Right renal pelvis (tissue), 4 donors: ENCODE measurements around the gene RFX3. TPM values are rescaled to one million over a fixed set of nuclear protein-coding genes. Genes with fewer than 3 reads are reported as not detected.

Experiments used
- DNase-seq, 4 donors: peaks; one replicate each; pipeline ENCODE4 v3.0.0-alpha.2; 2013; ENCODE audit warnings: low read depth in 4 of 4, low spot score in 3 of 4, missing footprints in 1 of 4
- polyA plus RNA-seq, 4 donors: library from polyadenylated mRNA; unstranded; fragments of 120-200 nt; gene quantifications; one replicate each; pipeline ENCODE4 v1.2.1, GENCODE V29; 2013; ENCODE audit not compliant: insufficient read length in 4 of 4

RFX3 gene
- polyA plus RNA-seq, 4 donors: 14.5 to 19.9 (median 17.5) TPM

DNA sequence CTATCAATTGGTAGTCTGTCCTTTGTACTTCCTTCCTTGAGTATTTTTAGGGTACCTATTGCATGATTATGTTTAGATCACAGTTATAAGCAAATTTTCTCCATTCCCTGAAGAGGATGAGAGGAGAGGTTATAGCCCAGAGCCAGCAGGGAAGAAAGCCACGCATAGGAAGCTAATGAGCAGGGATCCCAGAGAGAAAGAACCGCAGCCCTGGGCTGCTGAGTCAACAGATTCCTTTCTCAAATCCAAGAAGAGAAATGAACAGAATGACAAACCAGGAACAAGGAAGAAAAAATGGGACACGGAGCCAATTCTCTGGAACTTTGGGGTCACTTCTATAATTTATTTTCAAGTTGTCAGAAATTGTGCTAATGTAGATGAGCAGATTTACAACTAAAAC lies 284.5 kb downstream of the RFX3 start:
- no peak for DNase-seq

DNA sequence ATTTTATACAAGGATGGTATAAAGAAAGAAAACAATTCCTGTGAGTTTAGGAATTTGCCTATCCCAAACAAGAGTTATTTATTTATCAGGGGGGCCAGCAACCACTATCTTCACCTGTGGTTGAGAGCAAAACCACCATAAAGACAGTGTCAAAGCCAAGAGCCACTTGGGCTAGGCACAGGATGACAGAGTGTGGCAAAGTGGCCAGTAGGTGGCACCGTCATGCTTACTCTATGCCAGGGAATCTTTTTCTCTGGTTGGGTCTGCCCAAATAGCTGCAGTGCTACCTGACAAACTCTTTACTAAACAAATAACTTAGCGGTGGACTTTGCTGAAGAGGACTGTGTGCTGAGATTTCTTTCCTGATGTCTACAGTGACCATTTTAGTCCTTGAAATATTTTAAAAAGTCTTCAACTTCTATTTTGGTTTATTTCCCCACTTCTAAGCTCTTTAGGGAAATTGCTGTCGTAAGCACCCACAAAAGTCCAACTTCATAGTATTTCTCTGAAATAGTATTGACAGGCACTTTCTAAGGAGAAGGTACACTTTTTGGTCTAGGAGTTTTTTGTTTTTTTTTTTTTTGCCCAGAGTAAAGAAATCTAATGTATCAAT lies 285.0 kb downstream of the RFX3 start:
- peak in 3 of 4 donors; percentile 37 to 47 (median 43) for DNase-seq

DNA sequence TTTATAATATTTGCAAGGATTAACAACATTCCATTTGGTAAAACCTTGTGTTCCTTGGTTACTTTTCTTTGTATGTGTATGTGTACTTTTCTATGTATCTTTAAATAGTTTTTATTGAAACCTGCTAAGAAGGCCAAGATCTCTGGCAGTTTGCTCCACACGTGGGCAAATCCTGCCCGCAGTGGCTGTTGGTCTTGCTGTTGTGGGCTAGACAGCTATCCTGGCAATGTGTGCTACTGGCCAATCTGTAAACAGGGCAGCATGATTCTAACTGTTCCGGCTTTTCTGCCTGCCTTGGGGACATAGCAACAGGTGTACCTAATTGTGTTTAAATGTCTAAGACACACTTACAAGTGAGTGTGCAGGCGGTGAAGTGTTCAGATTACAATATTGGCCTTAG lies 286.6 kb downstream of the RFX3 start:
- no peak for DNase-seq

DNA sequence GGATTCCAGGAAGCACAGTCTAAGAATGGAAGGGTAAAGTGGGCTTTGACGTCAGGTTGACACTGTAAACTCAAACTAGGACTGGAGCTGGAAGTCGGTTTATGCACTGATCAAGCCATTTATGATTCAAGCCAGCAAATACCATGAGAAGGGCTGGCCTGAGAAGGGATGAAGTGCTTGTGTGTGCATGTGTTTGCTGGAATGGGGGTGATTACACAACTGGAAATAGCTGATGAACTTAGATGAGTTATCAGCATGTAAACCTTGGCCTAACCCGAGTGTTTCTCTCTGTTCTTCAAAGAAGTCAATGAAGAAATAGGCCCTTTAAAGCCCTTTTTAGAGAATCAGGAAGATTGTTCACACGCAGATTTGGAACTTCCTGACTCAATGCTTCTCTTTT lies 287.6 kb downstream of the RFX3 start:
- no peak for DNase-seq

DNA sequence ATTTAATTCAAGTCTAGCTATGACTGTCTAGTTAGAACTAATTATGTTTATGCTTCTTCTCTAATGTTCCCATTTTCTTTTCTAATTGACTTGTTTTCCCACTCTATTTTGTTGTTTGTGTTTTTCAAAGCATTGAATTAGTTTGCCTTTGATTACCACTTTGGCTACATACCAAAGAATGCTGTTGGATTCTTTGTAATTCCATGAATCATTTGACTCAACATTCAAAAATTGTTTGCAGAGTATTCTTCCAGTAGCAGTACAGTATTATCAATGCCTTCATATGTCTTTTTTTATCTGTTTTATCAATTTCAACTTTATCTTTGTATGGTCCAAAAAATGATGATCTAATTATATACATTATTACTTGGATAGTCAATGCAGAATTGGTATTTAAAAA lies 288.7 kb downstream of the RFX3 start:
- DNase-seq: no peak

DNA sequence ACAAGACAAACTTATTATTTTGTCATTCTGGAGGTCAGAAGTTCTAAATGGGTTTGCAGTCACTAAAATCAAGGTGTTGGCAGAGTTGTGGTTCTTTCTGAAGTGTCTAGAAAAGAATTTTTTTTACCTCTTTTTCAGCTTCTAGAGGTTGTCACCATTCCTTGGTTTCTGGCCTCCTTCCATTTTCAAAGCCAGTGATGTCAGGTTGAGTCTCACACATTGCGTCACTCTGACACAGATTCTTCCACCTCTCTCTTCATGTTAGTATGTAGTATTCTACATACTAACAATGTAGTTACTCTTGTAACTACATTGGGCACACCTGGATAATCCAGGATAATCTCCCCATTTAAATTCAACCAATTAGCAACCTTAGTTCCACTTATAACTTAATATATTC lies 290.3 kb downstream of the RFX3 start:
- no peak for DNase-seq

DNA sequence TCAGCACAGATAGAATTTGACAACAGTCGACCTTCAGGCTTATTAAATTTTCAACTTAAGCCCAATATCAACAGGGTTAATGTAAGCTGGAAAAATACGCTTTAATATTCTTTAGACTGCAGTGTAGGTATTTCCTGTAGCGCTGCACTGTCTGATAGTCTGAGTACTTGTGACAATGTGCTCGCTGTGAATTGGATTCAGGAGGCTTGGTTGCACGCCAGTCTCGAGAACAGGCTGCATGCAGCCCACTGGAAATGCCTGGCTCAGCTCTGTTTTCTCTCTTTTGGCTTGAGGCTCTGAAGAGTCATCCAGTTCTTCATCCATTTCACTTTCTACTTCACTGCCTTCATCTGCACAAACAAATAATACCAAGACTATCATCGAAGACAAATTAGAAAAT lies 300.9 kb downstream of the RFX3 start:
- no peak for DNase-seq

DNA sequence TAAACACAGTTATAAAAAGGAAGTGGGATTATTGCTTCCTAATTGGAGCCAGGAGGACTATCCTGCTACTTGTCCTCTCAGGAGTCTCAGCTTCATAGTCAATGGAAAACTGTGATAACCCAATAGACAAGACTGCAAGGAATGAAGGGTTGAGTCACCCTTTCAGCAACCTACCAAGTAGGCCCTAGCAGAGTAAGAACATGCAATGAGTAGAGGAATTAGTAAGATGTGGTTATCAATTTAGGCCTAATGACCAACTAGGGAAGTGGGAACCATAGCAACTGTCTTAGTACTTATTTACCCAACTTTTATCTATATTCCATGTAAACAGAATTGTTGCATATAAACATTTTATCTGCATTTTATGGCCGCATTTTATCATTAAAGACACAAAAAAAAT lies 310.1 kb downstream of the RFX3 start:
- no peak for DNase-seq

DNA sequence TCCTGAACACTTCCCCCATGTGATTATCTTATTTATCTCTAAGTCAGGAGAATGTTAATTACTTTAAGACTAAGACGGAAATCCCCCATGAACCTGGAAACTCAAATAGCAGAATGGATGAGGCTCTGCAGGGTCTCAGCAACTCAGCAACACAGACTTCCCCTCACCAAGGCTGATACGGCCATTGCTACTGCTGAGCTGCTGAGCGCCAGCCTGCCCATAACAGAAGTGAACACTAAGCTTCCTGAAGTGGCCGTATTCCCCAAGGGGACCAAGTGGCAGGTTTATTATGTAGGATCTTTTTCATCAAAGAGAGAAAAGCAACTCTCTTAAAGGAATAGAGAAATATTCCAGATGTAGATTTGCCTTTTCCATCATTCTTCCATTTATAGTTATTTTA lies 311.1 kb downstream of the RFX3 start:
- DNase-seq: no peak

DNA sequence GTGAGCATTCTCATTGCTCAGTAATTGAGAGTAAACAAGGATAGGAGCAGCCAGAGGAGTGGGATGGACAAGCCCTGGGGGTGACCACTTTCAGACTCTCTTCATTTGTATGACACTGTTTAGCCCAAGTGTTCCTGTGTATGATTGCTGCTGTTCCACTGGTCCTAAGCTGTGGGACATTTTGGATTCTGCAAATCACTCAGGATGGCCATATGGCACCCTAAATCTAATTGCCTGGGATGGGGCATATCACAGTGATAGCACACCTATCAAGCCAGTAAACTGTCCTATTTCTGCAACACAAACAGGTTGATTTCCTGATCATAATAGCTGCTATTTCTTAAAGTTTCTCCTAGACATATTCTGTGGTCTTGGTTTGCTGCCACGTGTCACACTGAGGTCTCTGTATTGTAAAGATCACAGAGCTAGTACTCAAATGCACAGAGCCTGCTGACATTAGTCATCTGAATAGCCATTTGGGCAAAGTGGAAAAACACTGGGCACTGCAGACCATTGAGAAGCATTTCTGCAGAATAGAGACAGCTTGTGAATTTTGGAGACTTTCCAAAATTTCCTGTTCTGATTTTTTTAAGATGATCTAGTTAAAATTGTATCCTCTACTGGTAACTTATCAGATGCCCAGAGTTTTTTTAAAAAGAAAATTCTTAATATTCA lies 320.2 kb downstream of the RFX3 start:
- DNase-seq: no peak

DNA sequence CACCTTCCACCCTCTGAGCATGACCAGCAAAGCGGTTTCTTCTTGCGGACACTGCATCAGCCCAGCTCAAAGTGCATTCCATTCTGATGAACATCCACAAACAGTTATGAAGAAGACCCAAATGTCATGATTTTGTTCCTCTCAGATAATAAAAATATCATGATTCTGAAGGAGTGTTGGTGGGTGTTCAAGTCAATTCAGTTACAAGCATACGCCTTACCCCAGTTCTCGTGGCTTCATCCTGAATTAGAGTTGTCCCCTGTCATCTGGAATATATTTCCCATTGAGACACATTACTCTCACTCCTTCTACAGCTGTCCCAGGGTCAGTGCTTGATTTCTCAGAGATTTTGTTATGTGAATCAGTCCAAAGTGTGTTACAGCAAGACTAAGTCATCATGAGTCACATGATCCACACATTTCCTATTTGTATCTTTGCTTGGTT lies 325.4 kb downstream of the RFX3 start:
- DNase-seq: no peak

DNA sequence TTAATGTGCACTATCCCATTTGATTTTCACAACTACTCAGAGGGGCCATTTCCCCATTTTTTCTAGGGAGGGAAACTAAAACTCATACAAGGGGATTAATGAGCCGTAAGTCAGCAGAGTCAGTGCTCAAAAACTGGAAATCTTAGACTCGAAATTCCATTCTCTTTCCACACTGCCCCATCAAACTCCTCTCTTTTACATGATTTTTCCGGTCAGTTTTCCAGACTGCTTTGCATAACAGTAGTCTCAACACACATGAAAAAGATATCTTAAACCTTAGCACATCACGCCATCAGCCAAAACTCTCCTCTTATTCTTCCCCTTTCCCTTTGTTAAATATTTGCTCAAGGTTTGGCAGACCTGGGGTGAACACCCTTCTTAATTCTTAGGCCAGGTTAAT lies 332.0 kb downstream of the RFX3 start:
- no peak for DNase-seq

DNA sequence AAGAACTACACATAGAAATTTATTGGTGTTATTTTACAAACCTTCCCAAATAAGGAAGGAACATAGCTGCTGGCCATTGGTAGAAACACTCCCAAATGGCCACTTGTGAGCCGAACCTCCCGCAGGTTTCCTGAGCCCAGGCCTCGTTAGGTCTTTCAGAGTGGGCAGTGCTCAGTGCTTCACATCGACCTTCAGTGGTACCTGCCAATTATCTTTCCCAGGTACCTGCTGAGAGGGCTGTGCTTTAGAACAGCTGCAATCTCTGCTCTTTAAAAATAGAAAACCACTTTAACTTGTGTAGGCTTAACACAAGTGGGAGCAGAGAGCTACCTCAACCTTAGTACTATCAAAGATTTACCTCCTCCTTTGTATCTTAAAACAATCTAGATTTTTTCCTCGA lies 334.1 kb downstream of the RFX3 start:
- no peak for DNase-seq

DNA sequence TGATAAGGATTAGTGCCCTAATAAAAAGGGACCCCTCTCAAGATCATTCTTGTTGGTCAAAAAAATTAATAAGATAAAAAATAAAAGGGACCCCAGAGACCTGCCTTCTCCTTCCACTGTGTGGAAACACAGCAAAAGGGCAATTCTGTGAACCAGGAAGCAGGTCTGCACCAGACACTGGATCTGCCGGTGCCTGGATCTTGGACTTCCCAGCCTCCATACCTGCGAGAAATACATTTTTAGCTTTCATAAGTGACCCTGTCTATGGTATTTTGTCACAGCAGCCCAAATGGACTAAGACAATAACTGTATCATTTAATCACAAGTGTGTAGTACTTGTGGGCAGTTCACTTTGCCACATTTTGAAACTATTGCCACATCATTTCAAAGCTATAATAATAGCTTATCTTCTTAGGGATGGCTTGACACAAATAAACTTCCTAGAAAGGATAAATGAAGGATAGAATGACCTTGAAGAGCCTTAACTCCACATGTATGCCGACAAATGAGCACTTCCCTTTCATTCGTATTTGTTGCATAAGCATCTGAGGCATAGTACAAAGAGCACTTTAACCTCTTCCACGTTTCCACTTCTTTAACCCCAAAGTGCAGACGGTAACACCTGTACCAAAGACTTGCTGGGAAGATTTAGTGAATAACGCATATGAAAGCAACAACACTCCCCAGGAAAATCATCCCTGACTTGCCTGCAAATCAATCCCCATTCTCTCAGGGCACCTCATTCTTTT lies 336.5 kb downstream of the RFX3 start:
- no peak for DNase-seq

DNA sequence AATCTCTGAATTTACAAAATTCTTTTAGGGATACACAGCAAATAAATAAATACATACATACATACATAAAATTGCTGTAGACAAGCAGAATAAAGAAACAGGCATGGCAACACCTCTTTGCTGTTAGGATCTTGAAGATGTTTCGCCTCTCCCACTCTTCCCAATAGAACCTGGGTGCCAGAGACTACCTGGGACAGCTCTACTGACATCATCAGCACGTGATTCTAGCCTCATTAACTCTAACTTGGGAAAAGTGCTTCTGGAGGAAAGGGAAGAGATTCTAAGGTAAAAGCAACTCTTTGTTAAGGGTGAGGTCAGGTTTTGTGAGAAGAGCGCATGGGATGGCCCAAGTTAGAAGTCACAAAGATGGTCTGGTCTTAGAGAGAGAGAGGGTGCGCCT lies 339.1 kb downstream of the RFX3 start:
- DNase-seq: no peak

DNA sequence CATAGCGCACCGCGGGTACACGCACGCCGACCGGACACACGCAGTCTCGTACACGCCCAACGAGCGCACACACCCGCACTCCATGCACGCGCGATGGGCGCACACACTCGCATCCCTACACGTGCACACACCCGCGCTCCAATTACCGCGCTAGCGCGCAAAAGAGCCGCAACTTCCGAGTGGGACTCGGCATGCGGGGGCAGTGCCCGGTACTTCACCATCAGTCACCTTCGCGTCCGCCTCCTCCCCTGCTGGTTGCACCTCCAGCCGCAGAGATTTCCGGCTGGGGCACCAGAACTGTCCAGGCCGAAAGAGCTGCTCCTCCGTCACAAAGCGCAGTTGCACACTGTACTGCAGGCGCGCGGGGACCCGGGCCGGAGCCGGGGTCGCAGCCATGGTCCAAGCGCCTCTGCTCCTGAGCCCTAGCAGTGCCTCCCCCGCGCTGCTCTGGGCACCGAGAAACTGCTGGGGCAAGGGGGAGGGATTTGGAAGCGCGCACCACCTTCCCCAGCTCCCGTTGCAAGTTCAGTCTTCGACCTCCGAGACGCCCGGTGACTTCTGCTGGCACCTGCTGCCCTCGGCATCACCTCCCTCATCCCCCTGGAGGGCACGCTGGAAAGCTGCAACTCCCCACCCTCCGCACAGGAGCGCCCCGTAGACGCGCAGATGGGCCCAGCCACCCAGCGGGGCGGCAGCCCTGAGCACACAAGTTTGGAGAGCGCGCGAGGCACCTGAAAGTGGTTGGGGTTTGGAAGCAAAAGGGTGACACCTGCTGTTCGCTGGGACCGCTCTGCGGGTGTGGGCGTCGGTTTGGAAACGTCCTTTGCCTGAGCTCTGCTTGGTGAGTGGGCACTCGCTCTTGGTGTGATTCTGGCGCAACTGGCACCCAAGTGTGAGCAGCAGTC lies 344.5 kb downstream of the RFX3 start:
- peak in 2 of 4 donors; percentile 22 to 32 for DNase-seq

DNA sequence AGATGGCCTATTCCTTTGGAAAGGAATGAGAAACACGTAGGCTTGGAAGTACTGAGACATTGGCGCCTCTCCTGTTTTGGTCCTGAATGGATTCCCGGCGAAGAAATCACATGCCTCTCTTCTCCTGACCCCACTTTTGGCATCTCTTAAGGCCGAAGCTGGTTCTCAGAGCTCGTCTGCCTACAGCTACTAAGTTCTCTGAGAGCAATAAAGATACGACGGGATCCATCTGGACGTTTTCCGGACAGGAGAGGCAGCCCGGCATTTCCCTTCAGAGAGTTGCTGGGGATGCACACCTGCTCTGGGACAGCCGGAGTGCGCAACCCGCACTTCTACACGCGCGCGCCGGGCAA lies 345.1 kb downstream of the RFX3 start:
- no peak for DNase-seq

DNA sequence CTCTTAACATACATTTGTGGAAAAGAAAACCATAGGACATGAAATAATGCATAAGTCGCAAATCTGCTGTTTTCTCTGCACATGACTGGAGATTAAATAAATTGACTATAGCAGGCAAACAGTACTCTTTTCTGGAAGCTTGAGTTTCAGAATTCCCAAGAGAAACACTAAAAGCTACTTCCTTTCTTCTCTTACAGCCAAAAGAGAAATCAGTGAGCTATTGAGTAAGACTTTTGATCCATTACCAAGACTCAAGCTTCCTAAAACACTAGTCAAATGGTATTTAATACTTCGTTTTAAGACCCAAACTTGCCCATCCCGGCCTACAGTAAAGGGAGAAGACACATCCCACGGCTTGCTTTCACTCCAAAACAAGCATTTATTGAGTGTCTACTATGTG lies 346.1 kb downstream of the RFX3 start:
- no peak for DNase-seq

DNA sequence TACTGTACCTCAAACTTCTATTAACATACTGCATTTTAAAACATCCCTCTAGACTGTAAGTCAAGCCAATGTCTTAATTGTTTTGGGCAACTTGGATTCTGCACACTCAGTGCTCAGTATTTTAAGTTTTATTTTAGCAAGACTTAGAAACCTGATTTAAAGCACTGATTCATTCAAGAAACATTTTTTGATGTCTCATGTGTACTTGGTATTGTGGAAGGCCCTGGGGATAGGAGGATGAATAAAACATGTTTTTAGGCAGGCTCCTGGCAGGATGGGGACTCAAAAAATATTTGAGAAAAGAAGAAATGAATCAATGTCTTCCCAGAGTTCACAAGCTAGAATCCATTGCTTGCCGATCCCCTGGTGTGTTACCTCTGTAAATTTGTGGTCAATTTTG lies 347.9 kb downstream of the RFX3 start:
- no peak for DNase-seq

DNA sequence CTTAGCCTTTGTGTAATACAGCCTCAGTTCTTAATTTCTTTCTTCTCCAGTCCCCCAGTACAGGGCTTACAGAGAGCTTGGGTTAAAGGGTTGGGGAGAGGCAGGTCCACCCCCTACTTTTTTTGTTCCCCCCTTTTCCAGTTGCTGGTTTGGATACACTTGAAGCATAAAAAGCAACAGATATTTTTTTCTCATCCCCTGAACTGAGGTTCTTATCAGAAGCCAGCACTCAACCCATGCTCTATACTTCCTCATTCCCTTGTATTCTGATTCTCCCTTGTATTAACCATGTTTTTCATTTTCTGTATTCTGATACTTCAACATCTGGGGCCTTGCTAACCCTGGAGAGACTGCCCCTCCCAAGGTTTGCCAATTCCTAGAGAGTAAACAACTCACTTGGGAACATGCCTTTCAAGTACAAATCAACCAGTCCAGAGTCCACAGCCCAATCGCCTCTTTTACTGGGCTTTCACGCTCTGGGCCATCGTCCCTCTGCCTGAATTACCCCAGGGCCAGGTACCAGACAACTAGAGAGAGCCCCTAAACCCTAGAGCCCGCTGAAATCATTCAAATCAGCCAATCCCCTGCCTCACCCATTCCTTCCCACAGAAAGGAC lies 348.5 kb downstream of the RFX3 start:
- no peak for DNase-seq

DNA sequence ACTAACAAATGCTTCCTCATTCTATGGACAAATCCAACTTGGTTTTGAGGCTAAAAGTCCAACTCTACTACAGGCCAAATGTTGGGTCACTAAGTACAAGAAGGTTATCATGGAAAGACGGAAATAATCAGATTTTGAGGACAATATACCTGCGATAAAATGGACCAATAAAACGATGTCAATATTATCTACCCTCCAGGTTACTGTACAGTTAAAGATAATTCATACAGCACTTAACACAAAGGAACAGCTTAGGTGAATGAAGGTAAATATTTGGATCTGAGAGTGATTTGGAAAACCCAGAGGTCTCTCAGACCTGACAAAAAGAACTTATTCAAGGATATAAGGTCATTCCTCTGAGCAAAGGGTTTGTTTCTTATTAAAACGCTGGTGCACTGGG lies 352.4 kb downstream of the RFX3 start:
- DNase-seq: no peak
